ENCODE measurements around the gene FAM53A. TPM values are rescaled to one million over a fixed set of nuclear protein-coding genes. Genes with fewer than 3 reads are reported as not detected.

Gene FAM53A
- polyA plus RNA-seq, result 1 to 10 TPM; 1.2 to 1.3 TPM

- H3K4me3 ChIP-seq (ENCODE audit: low read depth in 1 of 2, low read length in 2 of 2), result peak within 1 kb of the TSS; percentile 62 to 66
- WGBS, 2 donors, result 1% methylated on average over 66 to 118 of the region's 118 CpGs
- H3K9me3 ChIP-seq (ENCODE audit: control insufficient read depth in 2 of 2, insufficient read depth in 1 of 2, low read depth in 1 of 2, low read length in 1 of 2), result no peaks in the 10 kb centered on the region
- H3K4me1 ChIP-seq (ENCODE audit: control insufficient read depth in 2 of 2, insufficient read depth in 2 of 2, low read length in 1 of 2), result peaks cover 3% of the 10 kb centered on the region in 2 donors
- H3K27ac ChIP-seq (ENCODE audit: low read depth in 2 of 2, low read length in 1 of 2), result peak within 1 kb of the TSS; percentile 64 to 84
- no peaks in the 10 kb centered on the region for H3K27me3 ChIP-seq (ENCODE audit: control insufficient read depth in 1 of 2, insufficient read depth in 2 of 2, low read length in 2 of 2)
- H3K36me3 ChIP-seq (ENCODE audit: control insufficient read depth in 2 of 2, insufficient read depth in 2 of 2, low read length in 1 of 2), result no peaks in the 10 kb centered on the region
Measured at GRCh38 chr4:1683736-1684505, at the start of gene FAM53A. FAM53A (minus strand) TSS chr4:1684313; CDS start chr4:1668741, 15,572 bp downstream.

- Histone ChIP-seq H3K4me3 (ENCODE audit: low read depth in 1 of 2, low read length in 2 of 2) (no peak overlapping the region), H3K4me1 (ENCODE audit: control insufficient read depth in 2 of 2, insufficient read depth in 2 of 2, low read length in 1 of 2) (peaks cover 0 to 9% of the 10 kb centered on the region in 2 donors), H3K27ac (ENCODE audit: low read depth in 2 of 2, low read length in 1 of 2) (no peak overlapping the region), H3K36me3 (ENCODE audit: control insufficient read depth in 2 of 2, insufficient read depth in 2 of 2, low read length in 1 of 2) (peaks cover 9 to 46% of the 10 kb centered on the region in 2 donors), H3K27me3 (ENCODE audit: control insufficient read depth in 1 of 2, insufficient read depth in 2 of 2, low read length in 2 of 2) (no peaks in the 10 kb centered on the region), H3K9me3 (ENCODE audit: control insufficient read depth in 2 of 2, insufficient read depth in 1 of 2, low read depth in 1 of 2, low read length in 1 of 2) (peaks cover 7 to 12% of the 10 kb centered on the region in 2 donors)
- 95 to 96% methylated on average over 10 of the region's 10 CpGs for WGBS, 2 donors
Measured at GRCh38 chr4:1732911-1733310, 48.8 kb upstream of the FAM53A start.

- peaks cover 6 to 36% of the 10 kb centered on the region in 2 donors for H3K36me3 ChIP-seq (ENCODE audit: control insufficient read depth in 2 of 2, insufficient read depth in 2 of 2, low read length in 1 of 2)
- H3K27ac ChIP-seq (ENCODE audit: low read depth in 2 of 2, low read length in 1 of 2), result no peak overlapping the region
- H3K4me1 ChIP-seq (ENCODE audit: control insufficient read depth in 2 of 2, insufficient read depth in 2 of 2, low read length in 1 of 2), result peaks cover 2 to 18% of the 10 kb centered on the region in 2 donors
- H3K4me3 ChIP-seq (ENCODE audit: low read depth in 1 of 2, low read length in 2 of 2), result no peak overlapping the region
- no peaks in the 10 kb centered on the region for H3K9me3 ChIP-seq (ENCODE audit: control insufficient read depth in 2 of 2, insufficient read depth in 1 of 2, low read depth in 1 of 2, low read length in 1 of 2)
- 90 to 93% methylated on average over 10 of the region's 10 CpGs for whole genome bisulfite sequencing, 2 donors
- H3K27me3 ChIP-seq (ENCODE audit: control insufficient read depth in 1 of 2, insufficient read depth in 2 of 2, low read length in 2 of 2), result no peaks in the 10 kb centered on the region
Measured at GRCh38 chr4:1731180-1731579, 47.1 kb upstream of the FAM53A start.

- WGBS, 2 donors, result 93% methylated on average over 16 of the region's 16 CpGs
- Histone ChIP-seq H3K4me3 (ENCODE audit: low read depth in 1 of 2, low read length in 2 of 2) (no peak overlapping the region), H3K9me3 (ENCODE audit: control insufficient read depth in 2 of 2, insufficient read depth in 1 of 2, low read depth in 1 of 2, low read length in 1 of 2) (no peaks in the 10 kb centered on the region), H3K27me3 (ENCODE audit: control insufficient read depth in 1 of 2, insufficient read depth in 2 of 2, low read length in 2 of 2) (no peaks in the 10 kb centered on the region), H3K4me1 (ENCODE audit: control insufficient read depth in 2 of 2, insufficient read depth in 2 of 2, low read length in 1 of 2) (peaks cover 2 to 18% of the 10 kb centered on the region in 2 donors), H3K27ac (ENCODE audit: low read depth in 2 of 2, low read length in 1 of 2) (no peak overlapping the region), H3K36me3 (ENCODE audit: control insufficient read depth in 2 of 2, insufficient read depth in 2 of 2, low read length in 1 of 2) (peaks cover 6 to 36% of the 10 kb centered on the region in 2 donors)
Measured at GRCh38 chr4:1730532-1731135, 46.5 kb upstream of the FAM53A start.

GRCh38 chr4:1728061-1728980, 44.2 kb upstream of the FAM53A start:
- 86 to 87% methylated on average over 31 of the region's 31 CpGs for WGBS, 2 donors
- Histone ChIP-seq H3K27ac (ENCODE audit: low read depth in 2 of 2, low read length in 1 of 2) (peak overlapping the region; percentile 55 to 79), H3K36me3 (ENCODE audit: control insufficient read depth in 2 of 2, insufficient read depth in 2 of 2, low read length in 1 of 2) (peaks cover 7 to 32% of the 10 kb centered on the region in 2 donors), H3K27me3 (ENCODE audit: control insufficient read depth in 1 of 2, insufficient read depth in 2 of 2, low read length in 2 of 2) (no peaks in the 10 kb centered on the region), H3K4me1 (ENCODE audit: control insufficient read depth in 2 of 2, insufficient read depth in 2 of 2, low read length in 1 of 2) (peaks cover 2 to 18% of the 10 kb centered on the region in 2 donors), H3K4me3 (ENCODE audit: low read depth in 1 of 2, low read length in 2 of 2) (no peak overlapping the region), H3K9me3 (ENCODE audit: control insufficient read depth in 2 of 2, insufficient read depth in 1 of 2, low read depth in 1 of 2, low read length in 1 of 2) (no peaks in the 10 kb centered on the region)

- peak overlapping the region; percentile 55 to 79 for H3K27ac ChIP-seq (ENCODE audit: low read depth in 2 of 2, low read length in 1 of 2)
- H3K4me1 ChIP-seq (ENCODE audit: control insufficient read depth in 2 of 2, insufficient read depth in 2 of 2, low read length in 1 of 2), result peaks cover 2 to 18% of the 10 kb centered on the region in 2 donors
- peak overlapping the region in 1 of 2 donors; percentile 10 for H3K4me3 ChIP-seq (ENCODE audit: low read depth in 1 of 2, low read length in 2 of 2)
- no peaks in the 10 kb centered on the region for H3K27me3 ChIP-seq (ENCODE audit: control insufficient read depth in 1 of 2, insufficient read depth in 2 of 2, low read length in 2 of 2)
- H3K9me3 ChIP-seq (ENCODE audit: control insufficient read depth in 2 of 2, insufficient read depth in 1 of 2, low read depth in 1 of 2, low read length in 1 of 2), result no peaks in the 10 kb centered on the region
- 39 to 46% methylated on average over 18 of the region's 18 CpGs for WGBS, 2 donors
- peaks cover 9 to 28% of the 10 kb centered on the region in 2 donors for H3K36me3 ChIP-seq (ENCODE audit: control insufficient read depth in 2 of 2, insufficient read depth in 2 of 2, low read length in 1 of 2)
Measured at GRCh38 chr4:1727117-1728031, 43.3 kb upstream of the FAM53A start.

- Histone ChIP-seq H3K4me3 (ENCODE audit: low read depth in 1 of 2, low read length in 2 of 2) (no peak overlapping the region), H3K36me3 (ENCODE audit: control insufficient read depth in 2 of 2, insufficient read depth in 2 of 2, low read length in 1 of 2) (peaks cover 9 to 28% of the 10 kb centered on the region in 2 donors), H3K9me3 (ENCODE audit: control insufficient read depth in 2 of 2, insufficient read depth in 1 of 2, low read depth in 1 of 2, low read length in 1 of 2) (no peaks in the 10 kb centered on the region), H3K4me1 (ENCODE audit: control insufficient read depth in 2 of 2, insufficient read depth in 2 of 2, low read length in 1 of 2) (peaks cover 9 to 25% of the 10 kb centered on the region in 2 donors), H3K27me3 (ENCODE audit: control insufficient read depth in 1 of 2, insufficient read depth in 2 of 2, low read length in 2 of 2) (no peaks in the 10 kb centered on the region), H3K27ac (ENCODE audit: low read depth in 2 of 2, low read length in 1 of 2) (peak overlapping the region; percentile 23 to 68)
- WGBS, 2 donors, result 49 to 54% methylated on average over 17 of the region's 17 CpGs
Measured at GRCh38 chr4:1726146-1726934, 42.2 kb upstream of the FAM53A start.

- 90 to 94% methylated on average over 10 of the region's 10 CpGs for WGBS, 2 donors
- H3K4me3 ChIP-seq (ENCODE audit: low read depth in 1 of 2, low read length in 2 of 2), result no peak overlapping the region
- peaks cover 10 to 25% of the 10 kb centered on the region in 2 donors for H3K4me1 ChIP-seq (ENCODE audit: control insufficient read depth in 2 of 2, insufficient read depth in 2 of 2, low read length in 1 of 2)
- H3K9me3 ChIP-seq (ENCODE audit: control insufficient read depth in 2 of 2, insufficient read depth in 1 of 2, low read depth in 1 of 2, low read length in 1 of 2), result no peaks in the 10 kb centered on the region
- H3K36me3 ChIP-seq (ENCODE audit: control insufficient read depth in 2 of 2, insufficient read depth in 2 of 2, low read length in 1 of 2), result peaks cover 6 to 22% of the 10 kb centered on the region in 2 donors
- no peaks in the 10 kb centered on the region for H3K27me3 ChIP-seq (ENCODE audit: control insufficient read depth in 1 of 2, insufficient read depth in 2 of 2, low read length in 2 of 2)
- no peak overlapping the region for H3K27ac ChIP-seq (ENCODE audit: low read depth in 2 of 2, low read length in 1 of 2)
Measured at GRCh38 chr4:1725521-1725920, 41.4 kb upstream of the FAM53A start.

Measured in esophagus (tissue), 2 donors.